IPS-NIHi11 (cell line): ENCODE data around the gene C10orf88.
"Not testable (repeated sequence)": the region's sequence is repeated elsewhere in the genome, so short reads cannot be mapped to it uniquely, and the experiment has no call there.

ENCODE experiments used
- DNase-seq: peaks from one replicate; pipeline ENCODE4 v3.0.0; 2012; ENCODE audit warnings: mixed read lengths, low spot score

C10orf88 gene

GRCh38 chr10:122957474-122957873 is 3.4 kb upstream of the C10orf88 start:
- DNase-seq: no peak

- DNase-seq: no peak
These were observed 1.9 kb upstream of the C10orf88 start for GRCh38 chr10:122955892-122956291.

- no peak for DNase-seq
These were observed 664 bp upstream of the C10orf88 start for GRCh38 chr10:122954731-122955050.

GRCh38 chr10:122949296-122949695 is 4.7 kb downstream of the C10orf88 start:
- no peak for DNase-seq

- no peak for DNase-seq
These were observed 14.0 kb downstream of the C10orf88 start for GRCh38 chr10:122939856-122940543.

GRCh38 chr10:122939133-122939855 is 14.7 kb downstream of the C10orf88 start:
- no peak for DNase-seq

- DNase-seq: no peak
These were observed 22.7 kb downstream of the C10orf88 start for GRCh38 chr10:122931088-122931906.

- DNase-seq: no peak
These were observed 23.9 kb downstream of the C10orf88 start for GRCh38 chr10:122930140-122930539.

GRCh38 chr10:122915700-122916099 is 38.3 kb downstream of the C10orf88 start:
- DNase-seq: no peak

- DNase-seq: peak; percentile 91
These were observed 42.0 kb downstream of the C10orf88 start for GRCh38 chr10:122911889-122912484.

GRCh38 chr10:122910310-122910709 is 43.7 kb downstream of the C10orf88 start, which contains the start of gene FAM24A:
Gene FAM24A (plus strand): TSS chr10:122910610. CDS start chr10:122911635, 1,025 bp downstream.
- DNase-seq: no peak

- not testable (repeated sequence) for DNase-seq
These were observed 50.2 kb downstream of the C10orf88 start for GRCh38 chr10:122903861-122904260.

- no peak for DNase-seq
These were observed 59.6 kb downstream of the C10orf88 start for GRCh38 chr10:122894261-122894944.

GRCh38 chr10:122884166-122884565 is 69.9 kb downstream of the C10orf88 start:
- no peak for DNase-seq

GRCh38 chr10:122882766-122883165 is 71.3 kb downstream of the C10orf88 start:
- no peak for DNase-seq
